IMR-90 (cell line): Measurements from ENCODE around the gene CTDSP1. TPM values are rescaled to one million over a fixed set of nuclear protein-coding genes. Genes with fewer than 3 reads are reported as not detected.

Experiments used
- ATAC-seq: fragments of 200-7000 bp; cut with Tn5 transposase; 2 replicates; pipeline ENCODE4 v1.9.1; 2020; ENCODE audit warnings: low read depth, mild to moderate bottlenecking, moderate library complexity
- BruUV-seq: library from RNA; stranded (reverse); fragments of 400-500 nt; replicated peaks from 2 replicates; lab custom pipeline; 2021; lab: Mats Ljungman, UMichigan
- CTCF ChIA-PET: fragments of 300-600 bp; formaldehyde crosslinking; extraction: SDS; loops from one replicate; lab custom pipeline; 2021; ENCODE audit warnings: antibody characterized with exemption; lab: Yijun Ruan, JAX
- POLR2A ChIA-PET: fragments of 300-600 bp; sonication (Branson Sonifier 250); formaldehyde crosslinking; loops from one replicate; lab custom pipeline; 2022; ENCODE audit warnings: antibody characterized with exemption; ENCODE audit not compliant: unreplicated experiment; lab: Charles Lee
- DNase-seq: peaks from one replicate; pipeline ENCODE4 v3.0.0; 2013
- H2AFZ ChIP-seq: replicated peaks from 2 replicates; pipeline ENCODE3; 2013; ENCODE audit warnings: low read length, mild to moderate bottlenecking; ENCODE audit not compliant: poor library complexity
- H2AK5ac ChIP-seq: 2 replicates; pipeline ENCODE4 v1.6.1; 2013; ENCODE audit warnings: low read depth, low read length, inconsistent platforms
- H2AK9ac ChIP-seq: replicated peaks from 2 replicates; pipeline ENCODE3; 2013; ENCODE audit warnings: mild to moderate bottlenecking, low read depth, low read length, moderate library complexity; ENCODE audit not compliant: poor library complexity
- H2BK120ac ChIP-seq: 2 replicates; pipeline ENCODE4 v1.6.1; 2013; ENCODE audit warnings: low read depth, low read length, inconsistent platforms
- H2BK15ac ChIP-seq: 3 replicates; pipeline ENCODE4 v1.6.1; 2013; ENCODE audit warnings: low read depth, low read length, inconsistent platforms
- H2BK20ac ChIP-seq: 2 replicates; pipeline ENCODE4 v1.6.1; 2013; ENCODE audit warnings: low read depth, mild to moderate bottlenecking, inconsistent platforms, low read length, moderate library complexity
- H2BK5ac ChIP-seq: 2 replicates; pipeline ENCODE4 v1.6.1; 2013; ENCODE audit warnings: mild to moderate bottlenecking, low read depth, low read length, inconsistent platforms; ENCODE audit not compliant: poor library complexity, severe bottlenecking
- H3K14ac ChIP-seq: replicated peaks from 2 replicates; pipeline ENCODE4 v1.6.1; 2013; ENCODE audit warnings: low read depth, low read length, inconsistent platforms
- H3K18ac ChIP-seq: 2 replicates; pipeline ENCODE4 v1.6.1; 2013; ENCODE audit warnings: low read depth, low read length, control low read depth
- H3K23ac ChIP-seq: 2 replicates; pipeline ENCODE4 v1.6.1; 2013; ENCODE audit warnings: low read depth, low read length, inconsistent platforms
- H3K27ac ChIP-seq: 2 replicates; pipeline ENCODE4 v1.5.1; 2013; ENCODE audit warnings: mild to moderate bottlenecking, control low read depth, low read length; ENCODE audit not compliant: insufficient read depth
- H3K27me3 ChIP-seq: 2 replicates; pipeline ENCODE4 v1.6.1; 2013; ENCODE audit warnings: low read length; ENCODE audit not compliant: control insufficient read depth, insufficient read depth
- H3K36me3 ChIP-seq: 2 replicates; pipeline ENCODE4 v1.6.1; 2013; ENCODE audit warnings: low read length, mixed read lengths; ENCODE audit not compliant: control insufficient read depth, insufficient read depth
- H3K4ac ChIP-seq: 2 replicates; pipeline ENCODE4 v1.6.1; 2013; ENCODE audit warnings: low read depth, low read length, inconsistent platforms
- H3K4me1 ChIP-seq: 2 replicates; pipeline ENCODE4 v1.6.1; 2013; ENCODE audit warnings: low read length, mixed read lengths; ENCODE audit not compliant: control insufficient read depth, insufficient read depth
- H3K4me2 ChIP-seq: 2 replicates; pipeline ENCODE4 v1.6.1; 2013; ENCODE audit warnings: low read depth, mild to moderate bottlenecking, control low read depth, low read length, moderate library complexity
- H3K4me3 ChIP-seq: 2 replicates; pipeline ENCODE4 v1.5.1; 2013; ENCODE audit warnings: low read depth, mild to moderate bottlenecking, control low read depth, low read length, moderate library complexity; ENCODE audit not compliant: insufficient read depth
- H3K56ac ChIP-seq: 2 replicates; pipeline ENCODE4 v1.6.1; 2013; ENCODE audit warnings: low read length, inconsistent platforms; ENCODE audit not compliant: insufficient read depth; ENCODE audit errors: extremely low read depth
- H3K79me1 ChIP-seq, 2 experiments: 2 replicates each; pipeline ENCODE4 v1.6.1; 2013; ENCODE audit warnings: low read length in 2 of 2, inconsistent platforms in 1 of 2, low read depth in 1 of 2
- H3K9ac ChIP-seq: 2 replicates; pipeline ENCODE4 v1.6.1; 2013; ENCODE audit warnings: low read depth, low read length, control low read depth
- H3K9me1 ChIP-seq: 2 replicates; pipeline ENCODE4 v1.6.1; 2013; ENCODE audit warnings: low read length, inconsistent platforms; ENCODE audit not compliant: insufficient read depth
- H3K9me3 ChIP-seq: 2 replicates; pipeline ENCODE4 v1.6.1; 2013; ENCODE audit warnings: low read length; ENCODE audit not compliant: control insufficient read depth, insufficient read depth
- H4K20me1 ChIP-seq: 2 replicates; pipeline ENCODE4 v1.6.1; 2013; ENCODE audit warnings: low read length, inconsistent platforms; ENCODE audit not compliant: insufficient read depth
- H4K5ac ChIP-seq: 2 replicates; pipeline ENCODE4 v1.6.1; 2013; ENCODE audit warnings: mild to moderate bottlenecking, low read depth, low read length, control low read depth
- H4K8ac ChIP-seq, 2 experiments: 2 replicates each; pipeline ENCODE4 v1.6.1; 2013; ENCODE audit warnings: low read depth in 2 of 2, low read length in 2 of 2, control low read depth in 1 of 2, inconsistent platforms in 1 of 2
- H4K91ac ChIP-seq: 2 replicates; pipeline ENCODE4 v1.6.1; 2013; ENCODE audit warnings: low read depth, low read length, inconsistent platforms; ENCODE audit not compliant: insufficient read depth
- CEBPB ChIP-seq: IDR thresholded peaks from 2 replicates; pipeline ENCODE4 v1.6.1; 2012; ENCODE audit warnings: low read depth, low read length, improper control_type of control experiment
- FOS ChIP-seq: fragments of 150-350 bp; IDR thresholded peaks from 2 replicates; pipeline ENCODE4 v1.6.1; 2016; ENCODE audit warnings: low read depth, low read length
- MAFK ChIP-seq: IDR thresholded peaks from 2 replicates; pipeline ENCODE4 v1.6.1; 2012; ENCODE audit warnings: low read depth, low read length, improper control_type of control experiment
- POLR2A ChIP-seq: IDR thresholded peaks from 2 replicates; pipeline ENCODE4 v1.6.1; 2012; ENCODE audit warnings: mild to moderate bottlenecking, low read depth, low read length
- RAD21 ChIP-seq: IDR thresholded peaks from 2 replicates; pipeline ENCODE4 v1.6.1; 2012; ENCODE audit warnings: low read length, improper control_type of control experiment
- RFX5 ChIP-seq: IDR thresholded peaks from 2 replicates; pipeline ENCODE4 v1.8.0; 2012; ENCODE audit warnings: low read depth, mild to moderate bottlenecking, low read length, moderate library complexity
- USF2 ChIP-seq: fragments of 150-350 bp; IDR thresholded peaks from 2 replicates; pipeline ENCODE4 v1.6.1; 2017; ENCODE audit warnings: mild to moderate bottlenecking, antibody characterized with exemption, low read length, low read depth
- WGBS, 2 experiments: methylation state at CpG; one replicate each; pipeline versions ENCODE4 v1.1.5 to v1.1.7; 2013; ENCODE audit warnings: missing lambda C conversion rate in 2 of 2; ENCODE audit not compliant: insufficient read length in 1 of 2; ENCODE audit errors: extremely low coverage in 2 of 2; 5-methylcytosine and 5-hydroxymethylcytosine counted together
- dilution Hi-C: fragments of 300-500 bp; cut with HindIII; formaldehyde crosslinking; loops from one replicate; pipeline ENCODE4 v1.14.3; 2018; ENCODE audit warnings: low sequenced_read_pairs; ENCODE audit not compliant: unreplicated experiment
- in situ Hi-C: fragments of 300-500 bp; cut with MboI; formaldehyde crosslinking; loops from 3 replicates; pipeline ENCODE4 v1.14.3; 2019; ENCODE audit warnings: low sequenced_read_pairs, inconsistent platforms, mixed read lengths
- intact Hi-C: fragments of 100-400 bp; cut with micrococcal nuclease; formaldehyde crosslinking; loops from 2 replicates; pipeline ENCODE4 v1.10.0; 2022
- polyA plus RNA-seq, 3 experiments: library from polyadenylated mRNA; depleted of rRNA; stranded (reverse); fragments of >200 nt; gene quantifications; 2 replicates each; pipeline ENCODE4 v1.2.3, GENCODE V29; 2012; ENCODE audit warnings: low replicate concordance in 1 of 3
- total RNA-seq: library from RNA; depleted of rRNA; stranded (reverse); fragments of >200 nt; gene quantifications from 2 replicates; pipeline ENCODE4 v1.2.3, GENCODE V29; 2012

CTDSP1 gene
- total and polyA plus RNA-seq, 2 of the 4 experiments (the other 2 are of a cell fraction) = 19.7 to 64.3 TPM

DNA sequence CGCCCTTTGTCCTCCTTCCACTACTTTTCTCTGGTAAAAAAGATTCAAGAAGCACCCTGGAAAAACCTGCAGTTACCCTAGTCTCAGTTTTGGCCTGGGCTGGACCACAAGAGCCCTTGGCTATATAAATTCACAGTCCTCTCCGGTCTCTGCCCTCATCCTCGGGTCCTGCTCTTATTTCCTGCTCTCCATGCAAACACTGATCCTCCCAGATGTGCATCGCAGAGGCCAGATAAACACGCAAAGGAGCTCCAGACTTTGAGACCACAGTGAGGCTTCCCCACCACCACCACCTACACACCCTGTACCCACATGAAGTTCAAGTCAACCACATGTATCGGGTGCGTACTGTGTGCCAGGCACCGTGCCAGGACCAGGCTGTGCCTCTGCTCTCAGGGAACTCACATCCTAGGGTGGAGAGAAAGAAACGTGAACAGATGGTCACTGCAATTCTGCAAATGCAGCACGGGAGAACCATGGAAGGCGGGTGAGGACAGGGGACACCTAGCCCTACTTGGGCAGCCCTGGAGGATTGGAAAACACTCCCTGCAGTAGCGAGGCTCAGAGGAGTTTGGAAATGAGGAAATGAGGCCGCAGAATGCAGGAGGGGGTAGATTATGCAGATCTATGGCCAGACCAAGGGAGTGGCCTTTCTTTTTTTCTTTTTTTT lies 7.4 kb downstream of the CTDSP1 start (continued):
- TF ChIP-seq RAD21 (no peak), MAFK (no peak)

GRCh38 chr2:218407717-218408116 lies 8.0 kb downstream of the CTDSP1 start:
- Histone ChIP-seq H4K8ac (peak overlapping the region; percentile 79 to 97; a peak in 2 of 4 replicates), H2BK5ac (no peak overlapping the region), H3K9ac (no peak overlapping the region), H3K23ac (no peak overlapping the region), H3K14ac (no peak overlapping the region), H3K4me1 (peaks cover 17% of the 10 kb centered on the region), H3K4me3 (no peak overlapping the region), H2BK120ac (no peak overlapping the region), H2AK9ac (no peak overlapping the region), H4K20me1 (no peaks in the 10 kb centered on the region), H2BK15ac (no peak overlapping the region), H2AK5ac (no peak overlapping the region), H3K4me2 (no peak overlapping the region), H3K79me1 (peaks cover 0 to 15% of the 10 kb centered on the region in 2 experiments; a peak in 2 of 4 replicates), H3K18ac (no peak overlapping the region), H3K4ac (no peak overlapping the region), H3K9me3 (no peaks in the 10 kb centered on the region), H3K27ac (no peak overlapping the region), H3K27me3 (no peaks in the 10 kb centered on the region), H2AFZ (no peak overlapping the region), H2BK20ac (no peak overlapping the region), H4K91ac (no peak overlapping the region), H3K56ac (no peak overlapping the region), H3K36me3 (peaks cover 15% of the 10 kb centered on the region), H4K5ac (no peak overlapping the region; the same call in 1 of the 2 replicates), H3K9me1 (peaks cover 4% of the 10 kb centered on the region; the same call in 1 of the 2 replicates)
- no peak for ATAC-seq
- in situ Hi-C loops = loop anchor here (5.0 to 10.0 kb wide), 2 partner anchors 55 to 247 kb away; partner anchors contain the start of genes BCS1L and ZNF142
- ChIA-PET POLR2A (interaction anchor here (0.6 kb wide), 1 partner anchor 251 kb away, joined by 9 read pairs; no protein-coding TSS in a partner anchor), CTCF (no interaction called here)
- intact Hi-C loops = no loop called here
- dilution Hi-C loops = no loop called here
- TF ChIP-seq POLR2A (no peak), CEBPB (no peak), USF2 (no peak), FOS (no peak), RFX5 (no peak)
- BruUV-seq = no TSS peak
- 79% methylated on average over 3 of the region's 8 CpGs; no CpG with 5 or more reads in 1 of the 2 experiments for WGBS, 2 experiments
- no peak for DNase-seq
